Neural progenitor cell (in vitro differentiated cells): ENCODE measurements around the gene MGAT3. TPM values are rescaled to one million over a fixed set of nuclear protein-coding genes. Genes with fewer than 3 reads are reported as not detected.
A peak's percentile ranks its signal among the peaks of the same experiment; 100 is the strongest.

Experiments
- DNase-seq: peaks from one replicate; pipeline ENCODE4 v3.0.0-alpha.2; 2016; ENCODE audit warnings: low spot score
- H2AFZ ChIP-seq: fragments of 200-600 bp; sonication (generic); replicated peaks from 2 replicates; pipeline ENCODE4 v1.6.1; 2016; ENCODE audit warnings: antibody characterized with exemption
- H3F3A ChIP-seq: fragments of 200-600 bp; sonication (generic); 2 replicates; pipeline ENCODE4 v1.6.1; 2016; ENCODE audit warnings: antibody characterized with exemption, low read depth
- H3K27ac ChIP-seq: fragments of 200-600 bp; sonication (generic); 2 replicates; pipeline ENCODE4 v1.5.1; 2016; ENCODE audit warnings: mild to moderate bottlenecking
- H3K27me3 ChIP-seq: fragments of 200-600 bp; sonication (generic); 2 replicates; pipeline ENCODE4 v1.6.1; 2016; ENCODE audit warnings: mild to moderate bottlenecking, moderate library complexity
- H3K36me3 ChIP-seq: fragments of 200-600 bp; sonication (generic); 2 replicates; pipeline ENCODE4 v1.5.1; 2016
- H3K4me1 ChIP-seq: fragments of 200-600 bp; sonication (generic); 2 replicates; pipeline ENCODE4 v1.6.1; 2016; ENCODE audit warnings: mixed run types
- H3K4me2 ChIP-seq: fragments of 200-600 bp; sonication (generic); 2 replicates; pipeline ENCODE4 v1.6.1; 2016
- H3K4me3 ChIP-seq: fragments of 200-600 bp; sonication (generic); 2 replicates; pipeline ENCODE4 v1.5.1; 2016
- H3K79me2 ChIP-seq: fragments of 200-600 bp; sonication (generic); 2 replicates; pipeline ENCODE4 v1.6.1; 2016; ENCODE audit warnings: low read depth
- H3K9ac ChIP-seq: fragments of 200-600 bp; sonication (generic); 2 replicates; pipeline ENCODE4 v1.6.1; 2016
- H3K9me3 ChIP-seq: fragments of 200-600 bp; sonication (generic); 2 replicates; pipeline ENCODE4 v1.5.1; 2016; ENCODE audit warnings: low read depth
- H4K20me1 ChIP-seq: fragments of 200-600 bp; sonication (generic); 2 replicates; pipeline ENCODE4 v1.6.1; 2016; ENCODE audit warnings: low read depth
- H3K27ac Mint-ChIP-seq: 3 replicates; pipeline ENCODE4 v1.8.0; 2021; ENCODE audit warnings: mixed read lengths
- H3K27me3 Mint-ChIP-seq: 2 replicates; pipeline ENCODE4 v1.8.0; 2022; ENCODE audit warnings: low read depth, mild to moderate bottlenecking, inconsistent platforms, moderate library complexity, mixed read lengths; ENCODE audit not compliant: insufficient read depth
- H3K36me3 Mint-ChIP-seq: 3 replicates; pipeline ENCODE4 v1.8.0; 2021; ENCODE audit warnings: mixed read lengths
- H3K4me1 Mint-ChIP-seq: 3 replicates; pipeline ENCODE4 v1.8.0; 2021; ENCODE audit warnings: mixed read lengths
- H3K4me3 Mint-ChIP-seq: 3 replicates; pipeline ENCODE4 v1.8.0; 2021; ENCODE audit warnings: mild to moderate bottlenecking, moderate library complexity, mixed read lengths
- H3K9me3 Mint-ChIP-seq: 3 replicates; pipeline ENCODE4 v1.8.0; 2020; ENCODE audit warnings: mixed read lengths
- EZH2 ChIP-seq: fragments of 200-600 bp; sonication (generic); IDR thresholded peaks from 2 replicates; pipeline ENCODE4 v1.6.1; 2017; ENCODE audit warnings: antibody characterized with exemption, mild to moderate bottlenecking, moderate library complexity
- EZH2phosphoT487 ChIP-seq: fragments of 200-600 bp; sonication (generic); IDR thresholded peaks from 2 replicates; pipeline ENCODE4 v1.6.1; 2017; ENCODE audit warnings: antibody characterized with exemption
- total RNA-seq: library from RNA; depleted of rRNA; stranded (reverse); fragments of >200 nt; gene quantifications from 2 replicates; pipeline ENCODE4 v1.2.3, GENCODE V29; 2015; ENCODE audit warnings: low replicate concordance
- TF ChIP-seq, protein P1 (sequence below): fragments of 200-600 bp; sonication (generic); IDR thresholded peaks from 2 replicates; pipeline ENCODE4 v1.5.1; 2017; ENCODE audit warnings: antibody characterized with exemption, mild to moderate bottlenecking

The MGAT3 gene
- total RNA-seq, 1 donor from 2014 or later: 7.5 TPM

DNA sequence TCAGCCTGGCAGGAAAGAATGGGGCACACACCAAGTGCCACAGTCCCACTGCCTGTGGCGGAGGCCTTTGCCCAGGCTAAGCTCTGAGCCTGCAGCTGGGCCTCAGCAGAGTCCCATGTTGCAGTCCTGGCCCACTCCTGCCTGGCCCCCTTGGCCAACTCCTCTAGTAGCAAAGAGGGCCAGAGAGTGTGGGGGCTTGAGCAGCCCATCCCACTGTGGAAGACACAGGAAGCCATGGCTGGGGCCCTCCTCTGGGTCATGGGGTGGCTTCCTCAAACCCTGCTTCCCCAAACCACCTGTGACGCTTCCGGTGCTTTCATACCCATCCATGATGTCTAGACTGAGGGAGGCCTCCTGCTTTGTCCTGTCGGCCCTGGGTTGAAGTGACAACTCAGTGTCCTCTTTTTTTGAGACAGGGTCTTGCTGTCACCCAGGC, 69.9 kb downstream of the MGAT3 start:
- Mint-ChIP-seq H3K27me3 (peaks cover 10% of the 10 kb centered on the region), H3K4me3 (peak overlapping the region; percentile 13), H3K9me3 (no peaks in the 10 kb centered on the region), H3K27ac (no peak overlapping the region), H3K4me1 (peaks cover 69% of the 10 kb centered on the region), H3K36me3 (peaks cover 22% of the 10 kb centered on the region)
- Histone ChIP-seq H3K27ac (no peak overlapping the region), H2AFZ (no peak overlapping the region), H3K27me3 (no peaks in the 10 kb centered on the region), H3K79me2 (peaks cover 52% of the 10 kb centered on the region), H3K4me2 (no peak overlapping the region), H3F3A (peaks cover 87% of the 10 kb centered on the region), H4K20me1 (peaks cover 93% of the 10 kb centered on the region), H3K4me1 (peaks cover 20% of the 10 kb centered on the region), H3K9me3 (no peaks in the 10 kb centered on the region), H3K36me3 (peaks cover 2% of the 10 kb centered on the region), H3K4me3 (no peak overlapping the region), H3K9ac (no peak overlapping the region)
- TF ChIP-seq EZH2 (no peak), EZH2phosphoT487 (no peak)
- TF ChIP-seq, protein P1, sequence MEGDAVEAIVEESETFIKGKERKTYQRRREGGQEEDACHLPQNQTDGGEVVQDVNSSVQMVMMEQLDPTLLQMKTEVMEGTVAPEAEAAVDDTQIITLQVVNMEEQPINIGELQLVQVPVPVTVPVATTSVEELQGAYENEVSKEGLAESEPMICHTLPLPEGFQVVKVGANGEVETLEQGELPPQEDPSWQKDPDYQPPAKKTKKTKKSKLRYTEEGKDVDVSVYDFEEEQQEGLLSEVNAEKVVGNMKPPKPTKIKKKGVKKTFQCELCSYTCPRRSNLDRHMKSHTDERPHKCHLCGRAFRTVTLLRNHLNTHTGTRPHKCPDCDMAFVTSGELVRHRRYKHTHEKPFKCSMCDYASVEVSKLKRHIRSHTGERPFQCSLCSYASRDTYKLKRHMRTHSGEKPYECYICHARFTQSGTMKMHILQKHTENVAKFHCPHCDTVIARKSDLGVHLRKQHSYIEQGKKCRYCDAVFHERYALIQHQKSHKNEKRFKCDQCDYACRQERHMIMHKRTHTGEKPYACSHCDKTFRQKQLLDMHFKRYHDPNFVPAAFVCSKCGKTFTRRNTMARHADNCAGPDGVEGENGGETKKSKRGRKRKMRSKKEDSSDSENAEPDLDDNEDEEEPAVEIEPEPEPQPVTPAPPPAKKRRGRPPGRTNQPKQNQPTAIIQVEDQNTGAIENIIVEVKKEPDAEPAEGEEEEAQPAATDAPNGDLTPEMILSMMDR: no peak
- DNase-seq: peak; percentile 25

GRCh38 chr22:39527481-39527961, 70.7 kb downstream of the MGAT3 start:
- TF ChIP-seq, protein P1: no peak
- TF ChIP-seq EZH2phosphoT487 (no peak), EZH2 (no peak)
- peak overlapping the region; percentile 14 for H3K4me3 Mint-ChIP-seq
- Histone ChIP-seq H3K4me3 (no peak overlapping the region), H3K27ac (no peak overlapping the region), H3K79me2 (peaks cover 50% of the 10 kb centered on the region), H3K27me3 (no peaks in the 10 kb centered on the region), H3K9me3 (no peaks in the 10 kb centered on the region), H3K4me1 (peaks cover 15% of the 10 kb centered on the region), H3K36me3 (no peaks in the 10 kb centered on the region), H2AFZ (no peak overlapping the region), H3K4me2 (no peak overlapping the region), H3F3A (peaks cover 80% of the 10 kb centered on the region), H4K20me1 (peaks cover 85% of the 10 kb centered on the region), H3K9ac (no peak overlapping the region)
- H3K9me3 Mint-ChIP-seq: no peaks in the 10 kb centered on the region
- no peak for DNase-seq
- H3K27ac Mint-ChIP-seq: peak overlapping the region; percentile 53
- peaks cover 10% of the 10 kb centered on the region for H3K27me3 Mint-ChIP-seq
- H3K36me3 Mint-ChIP-seq: peaks cover 14% of the 10 kb centered on the region
- H3K4me1 Mint-ChIP-seq: peaks cover 65% of the 10 kb centered on the region

DNA sequence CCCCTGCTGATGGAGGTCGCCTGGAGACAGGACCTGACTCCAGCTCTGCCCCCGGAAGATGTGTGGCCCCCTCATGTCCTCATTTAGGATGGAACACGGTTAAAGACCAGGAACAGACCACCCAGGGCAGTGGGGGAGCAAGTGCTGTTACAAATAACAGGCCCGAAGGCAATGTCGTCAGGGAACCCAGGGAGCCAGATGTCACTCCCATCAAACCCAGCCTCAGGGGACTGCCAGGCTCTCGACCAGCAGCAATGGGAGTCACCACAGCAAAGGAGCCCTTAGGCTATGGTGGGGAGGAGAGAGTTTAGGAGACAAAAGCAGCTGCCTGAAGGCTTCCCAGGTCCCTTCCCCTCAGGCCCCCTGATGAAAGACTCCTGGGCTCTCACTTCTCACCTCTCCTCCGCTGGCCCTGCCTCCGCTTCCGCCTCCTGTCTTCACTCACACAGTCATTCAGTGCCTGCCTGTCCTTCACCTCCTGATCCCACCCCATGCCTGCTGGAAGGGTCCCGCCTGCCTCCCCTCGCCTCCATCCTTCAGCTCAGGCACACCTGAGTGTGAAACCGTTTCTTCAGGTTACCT, 71.4 kb downstream of the MGAT3 start:
- no peak for DNase-seq
- TF ChIP-seq EZH2: no peak
- TF ChIP-seq, protein P1: no peak
- TF ChIP-seq EZH2phosphoT487: no peak
- Mint-ChIP-seq H3K4me3 (peak overlapping the region; percentile 66), H3K4me1 (peaks cover 59% of the 10 kb centered on the region), H3K27me3 (peaks cover 6% of the 10 kb centered on the region), H3K36me3 (peaks cover 8% of the 10 kb centered on the region), H3K9me3 (no peaks in the 10 kb centered on the region), H3K27ac (peak overlapping the region; percentile 53)
- Histone ChIP-seq H3K4me2 (no peak overlapping the region), H3K9ac (no peak overlapping the region), H3K36me3 (no peaks in the 10 kb centered on the region), H3K79me2 (peaks cover 44% of the 10 kb centered on the region), H3F3A (peaks cover 76% of the 10 kb centered on the region), H3K4me1 (peaks cover 10% of the 10 kb centered on the region), H3K9me3 (no peaks in the 10 kb centered on the region), H3K27ac (no peak overlapping the region), H3K27me3 (no peaks in the 10 kb centered on the region), H3K4me3 (no peak overlapping the region), H4K20me1 (peaks cover 79% of the 10 kb centered on the region), H2AFZ (no peak overlapping the region)
